K562 (cell line): ENCODE measurements around the gene STAT4. TPM values are rescaled to one million over a fixed set of nuclear protein-coding genes. Genes with fewer than 3 reads are reported as not detected.

Experiments used
- ATAC-seq: fragments of 200-7000 bp; cut with Tn5 transposase; 3 replicates; pipeline ENCODE4 v1.9.1; 2020; ENCODE audit warnings: moderate library complexity
- BruUV-seq: library from RNA; stranded (reverse); fragments of 400-500 nt; replicated peaks from 2 replicates; lab custom pipeline; 2021; lab: Mats Ljungman, UMichigan
- CTCF ChIA-PET: fragments of 300-600 bp; formaldehyde crosslinking; extraction: SDS; loops from one replicate; lab custom pipeline; 2021; ENCODE audit warnings: low intra/inter-chr PET ratio; lab: Yijun Ruan, JAX
- POLR2A ChIA-PET: fragments of 300-600, 350-650 bp; sonication (Branson Sonifier 250); formaldehyde crosslinking; extraction: SDS; loops from one replicate; lab custom pipeline; 2021; ENCODE audit warnings: antibody characterized with exemption, inconsistent platforms; lab: Yijun Ruan, JAX
- DNase-seq, 4 experiments: peaks; one replicate each; pipeline versions ENCODE4 v3.0.0 to v3.0.0-alpha.2; 2011 to 2018; ENCODE audit warnings: low spot score in 3 of 4, mixed read lengths in 3 of 4; ENCODE audit errors: extremely low read depth in 1 of 4
- FAIRE-seq: peaks from 2 replicates; lab custom pipeline; 2011; peaks lifted over from hg19 to GRCh38; lab: Jason Lieb, UNC
- H2AFZ ChIP-seq: 2 replicates; pipeline ENCODE4 v1.6.0; 2011; ENCODE audit warnings: low read depth, low read length, control low read depth, inconsistent platforms
- H3K27ac ChIP-seq: fragments of 200-600 bp; 3 replicates; pipeline ENCODE4 v1.8.0; 2011; ENCODE audit warnings: low read depth, mild to moderate bottlenecking, control low read depth, inconsistent platforms, low read length, moderate library complexity, mixed read lengths; ENCODE audit errors: extremely low read depth
- H3K27me3 ChIP-seq, 2 experiments: fragments of 300-600 bp in 1 of 2; 2 replicates in 1 of 2; 3 replicates in 1 of 2; pipeline versions ENCODE4 v1.6.0 to v1.8.0; 2011; ENCODE audit warnings: inconsistent platforms in 2 of 2, low read length in 2 of 2, mild to moderate bottlenecking in 1 of 2, mixed read lengths in 1 of 2, moderate library complexity in 1 of 2; ENCODE audit not compliant: control insufficient read depth in 2 of 2, insufficient read depth in 2 of 2
- H3K36me3 ChIP-seq: fragments of 300-600 bp; 3 replicates; pipeline ENCODE4 v1.8.0; 2011; ENCODE audit warnings: mild to moderate bottlenecking, low read length, inconsistent platforms; ENCODE audit not compliant: control insufficient read depth, insufficient read depth
- H3K4me1 ChIP-seq, 2 experiments: fragments of 200-600 bp in 1 of 2; replicated peaks in 1 of 2; 2 replicates in 1 of 2; 3 replicates in 1 of 2; pipeline versions ENCODE4 v1.5.1 to v1.8.0; 2011; ENCODE audit warnings: inconsistent platforms in 2 of 2, low read length in 2 of 2, mild to moderate bottlenecking in 1 of 2, mixed read lengths in 1 of 2, moderate library complexity in 1 of 2; ENCODE audit not compliant: control insufficient read depth in 2 of 2, insufficient read depth in 2 of 2
- H3K4me2 ChIP-seq: 2 replicates; pipeline ENCODE4 v1.6.1; 2011; ENCODE audit warnings: low read length, control low read depth, inconsistent platforms, mixed read lengths; ENCODE audit not compliant: insufficient read depth
- H3K4me3 ChIP-seq: fragments of 200-600 bp; sonication (generic), shearing (Covaris generic); 2 replicates; pipeline ENCODE4 v1.5.1; 2016; ENCODE audit warnings: control low read depth, inconsistent platforms
- H3K79me2 ChIP-seq: fragments of 200-600 bp; 3 replicates; pipeline ENCODE4 v1.8.0; 2011; ENCODE audit warnings: low read length, inconsistent platforms; ENCODE audit not compliant: control insufficient read depth, insufficient read depth
- H3K9ac ChIP-seq, 2 experiments: 2 replicates each; pipeline versions ENCODE4 v1.6.0 to v1.6.1; 2011; ENCODE audit warnings: low read depth in 2 of 2, low read length in 2 of 2, control low read depth in 1 of 2, inconsistent platforms in 1 of 2, mild to moderate bottlenecking in 1 of 2, mixed read lengths in 1 of 2; ENCODE audit not compliant: insufficient read depth in 1 of 2
- H3K9me1 ChIP-seq: one replicate; pipeline ENCODE4 v1.6.0; 2011; ENCODE audit warnings: inconsistent platforms, mild to moderate bottlenecking, low read length, moderate library complexity; ENCODE audit not compliant: control insufficient read depth, insufficient read depth
- H3K9me3 ChIP-seq: replicated peaks from 2 replicates; pipeline ENCODE4 v1.5.1; 2011; ENCODE audit warnings: low read depth, low read length, inconsistent platforms; ENCODE audit not compliant: control insufficient read depth, insufficient read depth
- H4K20me1 ChIP-seq: replicated peaks from 2 replicates; pipeline ENCODE4 v1.6.1; 2011; ENCODE audit warnings: low read length, inconsistent platforms, mixed read lengths; ENCODE audit not compliant: control insufficient read depth, insufficient read depth
- ETV5 ChIP-seq: sonication (generic); formaldehyde crosslinking; IDR thresholded peaks from 2 replicates; pipeline ENCODE4 v1.4.0; 2020; ENCODE audit warnings: low read depth, mild to moderate bottlenecking, missing genetic modification reagents
- HNRNPK ChIP-seq: fragments of 200-400 bp; formaldehyde crosslinking; IDR thresholded peaks from one replicate; pipeline ENCODE4 v1.6.1; 2018; ENCODE audit warnings: mild to moderate bottlenecking, low read depth, low read length; ENCODE audit not compliant: poor library complexity, severe bottlenecking
- KLF1 ChIP-seq: fragments of 450-650 bp; IDR thresholded peaks from 2 replicates; pipeline ENCODE4 v1.6.1; 2016; ENCODE audit warnings: missing genetic modification characterization, missing compliant biosample characterization
- MITF ChIP-seq: IDR thresholded peaks from 2 replicates; pipeline ENCODE4 v1.6.1; 2014; ENCODE audit warnings: antibody characterized with exemption
- MLX ChIP-seq, 2 experiments: fragments of 450-650 bp in 1 of 2; sonication (generic) in 1 of 2; formaldehyde crosslinking; conservative IDR thresholded peaks; 2 replicates each; pipeline versions ENCODE4 v1.4.0 to v1.8.1; 2020 to 2022; ENCODE audit warnings: mild to moderate bottlenecking in 1 of 2, missing genetic modification reagents in 1 of 2
- WGBS: fragments of 100-300 bp; shearing (Covaris generic); methylation state at CpG from one replicate; pipeline ENCODE4 v1.1.6; 2016; ENCODE audit warnings: low coverage, mixed read lengths; ENCODE audit not compliant: insufficient coverage; ENCODE audit errors: missing lambda C conversion rate; 5-methylcytosine and 5-hydroxymethylcytosine counted together
- in situ Hi-C: fragments of 300-500 bp; cut with MboI; formaldehyde crosslinking; loops from 4 replicates; pipeline ENCODE4 v1.15.0; 2018; ENCODE audit warnings: inconsistent platforms, mixed read lengths
- intact Hi-C: fragments of 100-400 bp; cut with micrococcal nuclease; formaldehyde crosslinking; loops from 2 replicates; pipeline ENCODE4 v1.14.2; 2022
- polyA plus RNA-seq, 8 experiments: library from polyadenylated mRNA; depleted of rRNA in 4 of 8; stranded (reverse) in 5 of 8; unstranded in 3 of 8; fragments of >200 nt; fragmentation: Nextera tagmentation in 2 of 8; fragmentation: Illumina TruSeq in 1 of 8; extraction: Ambion mirVana in 2 of 8; extraction: Trizol in 1 of 8; gene quantifications; 2 replicates each; pipeline versions ENCODE4 v1.2.1 to v1.2.3, GENCODE V29; 2011 to 2014; ENCODE audit warnings: inconsistent platforms in 1 of 8, missing spikeins in 1 of 8
- total RNA-seq, 7 experiments: library from RNA; depleted of rRNA in 6 of 7; stranded (reverse); fragments of >200 nt in 6 of 7; fragmentation: Illumina TruSeq in 2 of 7; extraction: Trizol in 2 of 7; gene quantifications; 2 replicates each; pipeline versions ENCODE4 v1.2.1 to v1.2.3, GENCODE V29; 2011 to 2021; ENCODE audit warnings: low replicate concordance in 1 of 7

The STAT4 gene
- total and polyA plus RNA-seq, 9 of the 15 experiments (the other 6 are each of a cell fraction or from before 2014, with no cell fraction given), result 0.01 to 0.06 (median 0.03) TPM; not detected in 6

GRCh38 chr2:191039616-191040015 lies 111.2 kb downstream of the STAT4 start:
- no peak overlapping the region for H3K4me2 ChIP-seq
- POLR2A ChIA-PET, result interaction anchor here (0.7 kb wide), 1 partner anchor 13 kb away, joined by 3 read pairs; no protein-coding TSS in a partner anchor
- intact Hi-C loops, result no loop called here
- H2AFZ ChIP-seq, result no peak overlapping the region
- H3K9me1 ChIP-seq, result no peaks in the 10 kb centered on the region
- in situ Hi-C loops, result loop anchor here (10.0 kb wide), 1 partner anchor 805 kb away; the partner anchor contains the start of gene CAVIN2
- 30% methylated on average over 1 of the region's 1 CpG for WGBS
- no peak overlapping the region for H3K9ac ChIP-seq
- H3K27me3 ChIP-seq, result no peaks in the 10 kb centered on the region
- no peaks in the 10 kb centered on the region for H3K79me2 ChIP-seq
- H4K20me1 ChIP-seq, result no peaks in the 10 kb centered on the region
- H3K36me3 ChIP-seq, result no peaks in the 10 kb centered on the region; the same call in 2 of the 3 replicates
- no TSS peak for BruUV-seq
- DNase-seq (no peak), FAIRE-seq (no peak), ATAC-seq (no peak)
- H3K9me3 ChIP-seq, result no peaks in the 10 kb centered on the region
- H3K27ac ChIP-seq, result no peak overlapping the region
- TF ChIP-seq KLF1 (tag) (no peak), ETV5 (CRISPR knock-in tag) (no peak), HNRNPK (no peak), MLX (CRISPR knock-in tag; conservative IDR thresholded peaks at IDR 0.05) (no peak), MITF (no peak)
- peaks cover 0 to 14% of the 10 kb centered on the region in 2 experiments; a peak in 2 of 5 replicates for H3K4me1 ChIP-seq
- CTCF ChIA-PET, result no interaction called here
- H3K4me3 ChIP-seq, result no peak overlapping the region
